AG20443 (cell line): ENCODE results near the gene ATP7B.
"Not testable (repeated sequence)": the region's sequence is repeated elsewhere in the genome, so short reads cannot be mapped to it uniquely, and the experiment has no call there.

Source experiments
- DNase-seq: peaks from one replicate; pipeline ENCODE4 v3.0.0; 2012; ENCODE audit warnings: low spot score, mixed read lengths

Gene ATP7B

DNA sequence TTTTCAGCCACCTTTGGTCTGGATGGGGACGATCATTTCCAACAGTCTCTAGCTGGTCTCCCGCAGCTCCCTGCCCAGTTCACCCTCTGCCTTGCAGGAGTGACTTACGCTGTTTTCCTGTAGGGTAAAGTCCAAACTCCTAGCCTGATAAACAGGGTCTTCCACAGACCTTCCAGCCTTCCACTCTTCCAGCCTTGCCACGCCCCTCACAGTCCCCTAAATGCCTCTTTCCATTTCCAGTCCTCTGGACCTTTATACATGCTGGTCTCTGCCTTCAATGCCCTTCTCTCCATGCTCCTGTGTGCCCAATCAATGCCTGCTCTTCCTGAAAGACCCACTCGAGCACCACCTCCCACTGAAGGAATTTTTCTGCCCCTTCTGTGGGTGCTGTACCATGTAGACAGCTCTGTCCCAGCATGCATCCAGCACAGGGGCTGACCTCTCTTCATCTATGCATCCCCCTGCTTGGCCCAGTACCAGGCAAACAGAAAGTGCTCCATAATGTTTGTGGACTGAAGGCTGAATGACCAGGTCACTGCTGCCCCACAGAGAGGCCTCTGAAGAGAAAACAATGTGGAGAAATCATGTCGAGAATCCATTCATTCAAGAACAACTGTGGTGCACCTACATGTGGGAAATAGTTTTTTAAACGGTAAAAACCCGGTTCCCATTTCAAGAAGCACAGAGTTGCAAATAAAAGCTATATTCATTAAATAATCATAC, 4.6 kb downstream of the ATP7B start:
- no peak for DNase-seq

DNA sequence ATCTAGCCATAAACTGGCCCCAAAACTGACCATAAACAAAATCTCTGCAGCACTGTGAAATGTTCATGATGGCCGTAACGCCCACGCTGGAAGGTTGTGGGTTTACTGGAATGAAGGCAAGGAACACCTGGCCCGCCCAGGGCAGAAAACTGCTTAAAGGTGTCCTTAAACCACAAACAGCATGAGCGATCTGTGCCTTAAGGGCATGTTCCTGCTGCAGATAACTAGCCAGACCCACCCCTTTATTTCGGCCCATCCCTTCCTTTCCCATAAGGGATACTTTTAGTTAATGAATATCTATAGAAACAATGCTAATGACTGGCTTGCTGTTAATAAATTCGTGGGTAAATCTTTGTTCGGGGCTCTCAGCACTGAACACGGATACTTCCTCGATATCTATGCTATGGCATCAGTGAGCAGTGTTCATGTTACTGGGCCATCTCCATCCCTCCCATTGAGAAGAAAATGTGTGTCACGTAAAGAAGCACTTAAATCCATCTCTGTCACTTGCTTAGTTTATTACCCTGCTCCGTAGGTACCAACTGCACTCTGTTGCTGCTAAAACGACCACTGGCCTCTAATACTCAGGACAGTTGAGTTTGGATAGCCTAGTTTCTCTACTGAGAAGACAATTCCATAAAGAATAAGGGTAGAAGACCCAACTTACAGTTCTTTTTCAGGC, 5.3 kb downstream of the ATP7B start:
- DNase-seq = no peak

DNA sequence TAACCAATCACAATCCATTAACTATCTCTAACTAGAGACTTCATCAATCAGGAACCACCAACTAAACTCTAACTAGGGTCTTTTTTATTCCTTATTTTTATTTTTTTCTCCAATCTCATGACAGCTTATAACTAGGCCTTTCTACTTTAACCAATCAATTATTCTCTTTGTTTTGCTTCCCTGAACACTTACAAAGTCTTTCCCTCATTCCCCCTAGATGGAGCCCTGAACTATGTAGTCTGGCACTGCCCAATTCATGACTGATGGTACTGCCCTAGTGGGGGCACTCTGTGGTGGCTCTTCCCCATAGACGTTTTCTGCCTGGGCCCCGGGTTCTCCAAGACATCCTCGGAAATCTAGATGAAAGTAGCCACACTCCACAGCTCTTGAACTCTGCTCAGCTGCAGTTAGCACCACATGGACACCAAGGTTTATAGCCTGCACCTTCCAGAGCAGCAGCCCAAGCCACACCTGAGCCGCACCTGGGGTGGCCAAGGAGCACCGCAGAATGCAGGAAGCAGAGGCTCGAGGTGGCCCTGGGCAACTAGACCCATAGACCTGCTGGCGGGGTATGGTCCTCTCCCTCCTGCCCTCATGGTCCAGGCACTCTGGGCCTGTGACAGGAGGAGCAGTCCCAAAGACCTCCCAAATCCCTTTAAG, 6.6 kb downstream of the ATP7B start:
- DNase-seq = no peak

DNA sequence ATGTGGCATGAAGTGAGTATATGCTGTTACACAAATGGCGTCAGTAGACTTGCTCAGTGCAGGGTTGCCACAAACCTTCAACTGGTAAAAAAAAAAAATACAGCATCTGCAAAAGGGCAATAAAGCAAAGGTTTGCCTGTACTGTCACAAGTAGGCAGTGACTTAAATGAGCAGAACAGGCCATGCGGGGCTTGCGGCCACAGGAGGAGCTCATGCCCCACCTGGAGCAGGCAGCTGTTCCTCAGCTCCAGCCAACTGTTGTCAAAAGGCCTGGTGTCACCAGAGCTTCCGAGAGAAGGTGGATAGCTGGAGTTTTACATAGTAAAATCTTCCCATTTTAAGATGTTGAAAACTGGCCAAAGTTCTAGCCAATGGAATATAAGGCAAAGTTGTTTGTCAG, 7.7 kb downstream of the ATP7B start:
- no peak for DNase-seq

DNA sequence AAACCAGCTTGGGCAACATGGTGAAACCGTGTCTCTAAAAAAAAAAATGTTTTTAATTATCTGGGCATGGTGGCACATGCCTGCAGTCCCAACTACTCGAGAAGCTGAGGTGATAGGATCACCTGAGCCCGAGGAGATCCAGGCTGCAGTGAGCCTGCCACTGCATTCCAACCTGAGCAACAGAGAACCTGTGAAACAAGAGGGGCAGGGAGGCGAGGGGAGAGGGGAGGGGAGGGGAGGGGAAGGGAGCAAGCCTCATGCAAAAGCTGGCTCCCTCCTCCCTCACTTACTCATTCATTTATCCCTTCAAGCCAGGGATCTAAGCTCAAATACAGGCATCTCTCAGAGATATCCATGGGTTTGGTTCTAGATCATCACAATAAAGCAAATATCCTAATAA, 8.9 kb downstream of the ATP7B start:
- no peak for DNase-seq

DNA sequence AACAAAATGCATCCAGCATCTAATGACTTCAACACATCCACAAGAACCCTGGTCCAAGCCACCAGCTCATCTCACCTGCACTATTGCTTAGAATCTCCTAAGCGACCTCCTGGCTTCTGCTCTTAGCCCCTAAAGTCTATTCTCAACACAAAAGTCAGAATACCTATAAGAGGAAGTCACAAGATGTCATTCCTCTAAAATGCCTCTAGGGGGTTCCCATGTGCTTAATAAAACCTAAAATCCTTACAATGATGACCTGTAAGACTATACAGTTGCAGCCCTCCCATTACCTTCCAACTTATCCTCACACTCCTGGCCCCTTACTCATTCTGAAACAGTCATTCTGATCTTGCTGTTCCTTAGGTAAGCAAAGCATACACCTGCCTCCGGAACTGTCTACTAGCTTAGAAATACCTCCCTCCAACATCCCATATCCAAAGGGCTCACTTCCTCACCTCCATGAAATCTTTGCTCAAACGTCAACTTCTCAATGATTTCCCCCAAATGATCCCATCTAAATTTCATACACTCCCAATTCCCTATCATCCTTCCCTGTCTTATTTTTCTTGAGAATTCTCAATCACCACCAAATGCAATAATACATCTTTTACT, 10.0 kb downstream of the ATP7B start:
- DNase-seq = peak; percentile 57

DNA sequence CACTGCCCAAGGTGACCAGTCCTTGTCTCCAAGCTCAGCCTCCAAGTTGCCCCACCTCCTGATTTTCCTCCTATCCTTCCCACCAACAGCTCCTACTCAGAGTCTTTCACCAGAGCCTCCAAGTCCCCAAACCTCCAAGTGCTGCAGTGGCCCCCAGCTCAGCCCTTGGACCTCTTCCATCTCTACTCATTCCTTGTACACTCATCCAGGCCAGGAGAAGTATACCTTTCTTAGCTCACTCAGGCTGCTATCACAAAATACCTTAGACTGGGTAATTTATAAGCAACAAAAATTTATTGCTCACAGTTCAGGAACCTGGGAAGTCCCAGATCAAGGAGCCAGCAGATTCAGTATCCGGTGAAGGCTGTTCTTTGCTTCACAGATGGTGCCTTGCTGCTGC, 11.3 kb downstream of the ATP7B start:
- no peak for DNase-seq

DNA sequence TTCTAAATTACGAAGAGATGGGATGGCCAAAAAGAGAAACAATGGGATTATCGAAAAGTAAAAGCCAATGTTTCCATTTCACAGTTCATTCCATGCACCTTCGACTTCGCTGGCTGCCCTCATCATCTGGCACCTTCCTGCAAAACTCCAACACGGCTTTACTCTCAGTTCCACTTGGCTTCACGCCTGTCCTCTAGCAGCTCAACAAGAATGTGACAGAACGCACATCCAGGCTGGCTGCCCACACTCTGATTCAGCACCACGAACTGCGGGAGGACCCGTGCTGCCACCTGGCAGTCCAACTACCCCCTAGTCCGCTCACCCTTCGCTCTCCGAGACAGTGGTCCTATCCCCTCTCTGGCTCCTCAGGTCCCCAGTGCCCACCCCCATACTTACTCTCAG, 11.7 kb downstream of the ATP7B start:
- DNase-seq = no peak

DNA sequence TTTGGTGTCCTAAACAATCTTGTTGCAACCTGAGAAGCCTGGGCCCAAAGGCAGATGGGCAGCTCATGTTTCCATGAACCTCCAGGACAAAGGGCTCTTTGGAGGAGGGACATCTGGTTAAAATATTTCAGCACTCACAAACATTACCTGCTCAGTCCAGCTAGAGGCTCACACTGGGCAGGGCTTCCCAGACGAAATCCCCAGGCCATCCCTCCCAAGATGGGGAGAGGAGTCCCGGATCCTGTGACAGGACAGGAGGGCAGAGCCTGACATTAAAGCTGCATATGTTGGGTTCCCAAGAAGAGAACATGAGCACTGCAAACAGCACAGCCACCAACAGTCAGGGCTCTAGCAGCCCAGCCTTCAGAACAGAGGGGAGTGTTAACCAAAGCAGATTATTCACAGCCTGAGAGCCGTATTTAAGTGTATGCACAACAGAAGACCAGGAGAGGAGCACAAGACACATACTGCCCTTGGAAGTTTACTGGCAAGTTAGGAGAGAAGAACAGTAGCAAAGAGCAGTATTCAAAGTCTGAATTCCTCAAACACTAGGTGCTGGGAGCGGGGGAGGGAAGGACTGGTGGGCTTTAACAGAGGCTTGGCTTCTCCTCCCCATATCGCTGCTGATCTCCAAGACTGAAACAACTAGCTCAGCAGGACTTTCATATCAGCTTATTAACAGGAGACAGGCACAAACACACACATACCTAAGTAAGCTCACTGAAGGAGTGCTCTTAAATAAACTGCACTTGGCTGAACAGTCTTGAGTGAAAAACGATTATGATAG, 12.3 kb downstream of the ATP7B start:
- DNase-seq = no peak

DNA sequence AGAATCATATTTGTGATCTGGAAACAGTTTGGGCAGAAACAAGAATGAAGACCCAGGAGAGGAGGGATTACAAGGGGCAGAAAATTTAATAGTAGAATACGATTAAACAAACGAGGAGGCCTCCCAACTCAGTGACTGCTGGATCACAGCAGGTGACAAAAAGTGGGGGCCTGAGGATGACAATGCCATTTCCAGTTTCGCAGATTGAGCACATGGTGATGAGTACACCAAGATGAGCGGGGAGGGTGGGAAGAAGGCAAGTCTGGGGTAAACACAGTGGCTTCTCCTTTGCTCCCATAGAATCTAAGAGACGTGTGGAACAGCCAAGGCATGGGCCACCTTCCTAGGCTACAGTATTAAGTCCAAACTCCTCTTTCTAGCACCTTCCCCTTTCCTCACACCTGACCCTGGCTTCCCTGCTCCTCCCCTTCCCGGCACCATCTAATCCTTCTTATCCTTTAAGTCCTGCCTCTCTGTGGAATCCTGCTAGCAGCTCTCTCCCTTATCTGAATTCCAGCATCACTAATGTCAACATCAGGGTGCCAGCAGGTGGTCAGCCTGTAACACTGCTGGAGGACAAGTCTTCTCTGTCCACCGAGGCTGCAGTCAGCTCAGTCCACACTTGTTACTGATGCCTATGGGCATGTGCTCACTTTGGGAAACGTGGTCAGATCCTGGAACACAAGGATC, 13.5 kb downstream of the ATP7B start:
- no peak for DNase-seq

DNA sequence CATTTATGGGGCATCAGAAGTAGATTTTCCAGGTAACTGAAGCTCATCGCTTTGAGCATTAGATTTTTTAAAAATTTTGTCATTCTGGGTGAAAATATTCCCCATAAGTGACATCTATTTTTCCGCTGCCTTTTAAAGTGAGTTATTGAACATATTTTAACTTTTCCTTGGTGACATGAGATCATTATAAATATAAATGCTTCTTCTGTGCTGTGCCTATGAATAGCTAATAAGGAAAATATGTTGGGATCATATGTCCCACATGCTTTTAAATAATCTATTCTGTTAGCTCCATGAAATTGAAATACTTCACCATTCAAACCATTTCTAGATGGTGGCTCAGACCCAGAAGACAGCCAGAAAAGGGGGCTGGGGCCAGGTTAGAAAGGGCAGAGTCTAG, 14.1 kb downstream of the ATP7B start:
- no peak for DNase-seq

DNA sequence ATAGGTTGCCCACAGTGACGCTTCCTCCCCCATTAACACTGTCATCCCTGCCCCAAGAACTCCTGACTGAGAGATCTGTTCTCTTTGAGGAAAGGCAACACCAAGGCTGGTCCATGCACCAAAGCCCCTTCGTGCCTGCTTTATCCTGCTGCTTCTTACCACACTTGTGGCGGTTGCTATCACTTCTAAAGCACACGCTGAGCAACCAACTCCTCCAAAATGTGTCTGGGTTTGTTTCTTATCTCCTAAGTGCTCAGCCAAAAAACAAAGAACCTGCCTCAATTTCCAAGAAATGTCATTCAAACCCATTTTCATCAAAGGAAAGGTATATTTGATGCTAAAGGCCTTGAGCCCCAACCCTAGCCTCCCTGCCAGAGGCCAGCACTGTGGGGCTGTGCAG, 14.6 kb downstream of the ATP7B start:
- DNase-seq = no peak

DNA sequence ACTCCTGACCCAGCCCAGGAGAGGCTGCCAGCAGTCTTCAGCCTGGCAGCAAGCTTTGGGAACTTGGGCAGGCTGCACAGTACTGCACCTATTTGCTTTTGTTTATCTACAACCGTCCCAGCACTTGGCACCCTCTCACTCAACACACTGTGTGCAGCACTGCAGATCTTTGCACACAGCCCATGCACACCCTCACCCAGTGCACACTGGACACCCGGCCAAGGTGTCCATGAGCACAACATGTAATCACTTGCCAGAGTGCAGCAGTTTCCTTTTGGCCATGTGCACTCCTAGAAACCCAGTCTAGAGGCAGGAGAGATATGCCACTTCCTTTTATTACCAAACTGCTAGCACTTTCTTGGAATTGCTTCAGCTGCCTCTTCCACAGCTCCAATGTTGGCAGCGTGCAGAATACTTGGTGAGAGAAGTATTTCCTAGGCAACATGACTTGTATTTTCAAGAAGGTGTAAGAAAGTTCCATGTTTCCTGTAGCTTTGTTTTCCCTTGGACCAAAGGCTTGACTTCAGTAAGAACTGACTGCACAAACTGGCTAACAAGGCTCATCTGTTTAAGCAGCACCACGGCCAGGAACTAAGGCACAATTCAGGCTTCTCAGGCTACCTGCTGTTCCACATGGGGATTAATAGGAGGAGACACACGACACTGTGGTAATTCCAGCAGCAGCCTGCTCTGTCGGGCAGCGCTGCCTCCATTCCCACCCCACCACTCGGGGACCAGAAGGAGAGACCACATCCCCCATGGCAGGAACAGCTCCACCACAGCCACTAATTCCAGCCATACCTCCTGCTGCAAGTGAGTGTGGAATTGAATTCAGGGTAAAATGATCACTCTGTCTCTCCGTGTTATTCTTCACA, 15.3 kb downstream of the ATP7B start:
- DNase-seq = peak; percentile 30

DNA sequence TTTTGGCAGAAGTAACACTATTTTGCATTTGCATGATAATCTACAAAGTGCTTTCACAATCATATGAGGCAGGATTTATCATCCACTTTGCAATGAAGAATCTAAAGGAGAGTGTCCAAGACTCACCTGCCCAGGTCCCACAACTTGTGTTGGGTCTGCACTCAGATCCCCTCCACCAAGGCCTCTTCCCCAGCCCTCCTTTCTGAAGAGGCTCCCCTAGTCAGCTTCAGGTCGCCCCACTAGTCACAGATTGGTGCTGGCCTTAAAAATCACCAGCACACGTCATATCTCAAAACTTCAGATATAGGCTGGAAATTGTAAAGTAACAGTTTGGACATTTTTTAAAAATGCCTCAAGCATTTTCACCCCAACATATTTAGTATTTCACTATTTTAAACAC, 17.5 kb downstream of the ATP7B start:
- no peak for DNase-seq

DNA sequence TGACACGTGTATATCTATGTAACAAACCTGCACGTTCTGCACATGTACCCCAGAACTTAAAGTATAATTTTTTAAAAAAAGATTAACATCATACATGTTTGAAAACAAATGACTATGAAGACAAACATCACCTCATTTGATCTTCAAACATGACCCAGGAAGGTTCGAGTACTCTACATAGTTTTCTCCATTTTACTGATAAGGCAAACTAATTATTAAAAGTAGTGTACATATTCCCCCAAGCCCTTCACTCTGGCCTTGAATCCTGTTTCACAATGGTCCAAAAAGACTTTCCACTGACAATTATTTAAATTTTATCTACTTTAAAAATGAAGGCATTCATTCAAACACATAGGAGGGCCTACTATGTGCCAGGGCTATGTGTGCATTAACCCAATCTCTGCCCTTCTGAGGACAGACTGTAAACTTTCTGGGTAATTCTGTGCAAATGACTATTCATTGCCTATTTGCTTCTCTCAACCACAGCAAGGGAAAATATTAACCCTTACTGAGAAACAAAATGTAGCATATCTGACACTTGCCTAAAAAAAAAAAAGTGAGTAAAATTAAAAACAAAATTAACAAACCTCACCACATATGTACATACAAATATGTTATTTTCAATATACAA, 22.1 kb downstream of the ATP7B start:
- no peak for DNase-seq

DNA sequence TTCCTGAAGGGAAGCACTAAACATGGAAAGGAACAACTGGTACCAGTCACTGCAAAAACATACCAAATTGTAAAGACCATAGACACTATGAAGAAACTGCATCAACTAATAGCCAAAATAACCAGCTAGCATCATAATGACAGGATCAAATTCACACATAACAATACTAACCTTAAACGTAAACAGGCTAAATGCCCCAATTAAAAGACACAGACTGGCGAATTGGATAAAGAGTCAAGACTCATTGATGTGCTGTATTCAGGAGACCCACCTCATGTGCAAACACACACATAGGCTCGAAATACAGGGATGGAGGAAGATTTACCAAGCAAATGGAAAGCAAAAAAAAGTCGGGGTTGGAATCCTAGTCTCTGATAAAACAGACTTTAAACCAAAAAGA, 26.3 kb downstream of the ATP7B start:
- not testable (repeated sequence) for DNase-seq

DNA sequence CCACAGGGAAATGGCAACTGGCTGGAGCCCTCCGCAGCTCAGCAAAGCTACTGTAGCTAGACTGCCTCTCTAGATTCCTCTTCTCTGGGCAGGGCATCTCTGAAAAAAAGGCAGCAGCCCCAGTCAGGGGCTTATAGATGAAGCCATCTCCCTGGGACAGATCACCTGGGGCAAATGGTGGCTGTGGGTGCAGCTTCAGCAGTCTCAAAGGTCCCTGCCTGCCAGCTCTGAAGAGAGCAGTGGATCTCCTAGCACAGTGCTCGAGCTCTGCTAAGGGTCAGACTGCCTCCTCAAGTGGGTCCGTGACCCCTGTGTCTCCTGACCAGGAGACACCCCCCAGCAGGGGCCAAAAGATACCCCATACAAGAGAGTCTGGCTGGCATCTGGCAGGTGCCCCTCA, 28.0 kb downstream of the ATP7B start:
- not testable (repeated sequence) for DNase-seq

DNA sequence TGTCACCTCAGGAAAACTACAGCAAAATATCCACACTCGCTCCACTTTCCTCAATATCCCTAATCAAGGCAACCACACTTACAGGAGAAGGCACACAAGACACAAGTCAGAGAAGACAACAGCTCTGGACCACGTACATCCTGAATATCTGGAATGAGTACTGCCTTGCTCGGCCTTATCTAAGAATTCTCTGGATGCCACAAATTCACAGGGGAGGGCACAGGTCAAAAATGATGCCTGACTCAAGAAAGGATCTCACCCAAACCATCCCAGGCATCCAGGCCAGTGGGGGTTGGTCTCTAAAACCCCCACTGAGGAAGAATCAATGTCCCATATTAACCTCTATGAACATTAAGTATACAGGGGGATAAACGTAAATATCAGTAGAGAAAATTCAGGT, 29.9 kb downstream of the ATP7B start:
- no peak for DNase-seq

DNA sequence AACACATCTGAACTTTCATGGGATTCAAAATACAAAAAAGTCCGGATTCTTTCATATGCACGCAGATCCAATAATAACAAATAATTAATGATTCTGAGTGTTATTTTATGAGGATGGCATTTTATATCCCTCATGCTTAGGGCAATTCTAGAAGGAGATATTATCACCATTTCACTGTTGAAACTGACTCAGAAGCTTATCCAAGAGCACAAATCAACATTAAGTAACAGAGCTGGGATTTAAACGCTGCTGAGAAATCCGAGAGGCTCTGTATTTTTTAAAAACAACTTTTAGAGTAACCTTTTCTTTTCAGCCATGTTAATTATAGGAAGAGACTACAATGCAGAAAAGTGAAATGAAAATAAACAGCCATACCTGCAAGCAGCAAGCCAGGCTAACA, 30.3 kb downstream of the ATP7B start:
- DNase-seq = no peak
